KMS-11 (cell line): Measurements from ENCODE around the gene PRDM7.
"Not testable (repeated sequence)": the region's sequence is repeated elsewhere in the genome, so short reads cannot be mapped to it uniquely, and the experiment has no call there.

Source experiments
- H2AFZ ChIP-seq: fragments of 200-600 bp; sonication (generic); 2 replicates; pipeline ENCODE4 v1.6.1; 2016; ENCODE audit warnings: antibody characterized with exemption, mixed run types, low read depth
- H3K27ac ChIP-seq: fragments of 200-600 bp; sonication (generic); 2 replicates; pipeline ENCODE4 v1.6.1; 2016; ENCODE audit warnings: mild to moderate bottlenecking, mixed run types
- H3K27me3 ChIP-seq: fragments of 200-600 bp; sonication (generic); 2 replicates; pipeline ENCODE4 v1.6.1; 2017; ENCODE audit warnings: mild to moderate bottlenecking, low read depth, mixed run types, moderate library complexity; ENCODE audit not compliant: insufficient read depth
- H3K36me3 ChIP-seq: fragments of 200-600 bp; sonication (generic); 2 replicates; pipeline ENCODE4 v1.6.1; 2017; ENCODE audit warnings: mild to moderate bottlenecking, mixed run types; ENCODE audit not compliant: insufficient read depth
- H3K4me1 ChIP-seq: fragments of 200-600 bp; sonication (generic); 2 replicates; pipeline ENCODE4 v1.6.1; 2016; ENCODE audit warnings: mild to moderate bottlenecking, low read depth, mixed run types; ENCODE audit not compliant: poor library complexity, severe bottlenecking
- H3K4me2 ChIP-seq: fragments of 200-600 bp; sonication (generic); 2 replicates; pipeline ENCODE4 v1.7.0; 2016; ENCODE audit warnings: mild to moderate bottlenecking, mixed run types
- H3K4me3 ChIP-seq: fragments of 200-600 bp; sonication (generic); IDR thresholded peaks from 2 replicates; pipeline ENCODE4 v1.6.1; 2017; ENCODE audit warnings: low read depth, low read length, mixed read lengths; ENCODE audit not compliant: insufficient read depth
- H3K79me2 ChIP-seq: fragments of 200-600 bp; sonication (generic); 2 replicates; pipeline ENCODE4 v1.6.1; 2016; ENCODE audit warnings: low read depth, mixed run types; ENCODE audit not compliant: insufficient read depth
- H3K9ac ChIP-seq: fragments of 200-600 bp; sonication (generic); 2 replicates; pipeline ENCODE4 v1.6.1; 2016; ENCODE audit warnings: mild to moderate bottlenecking, mixed run types
- H4K20me1 ChIP-seq: fragments of 200-600 bp; sonication (generic); 2 replicates; pipeline ENCODE4 v1.6.1; 2016; ENCODE audit warnings: mild to moderate bottlenecking, mixed run types; ENCODE audit not compliant: insufficient read depth

PRDM7 gene

GRCh38 chr16:90100229-90100628 lies 23.1 kb upstream of the PRDM7 start:
- not testable (repeated sequence) for H3K4me3 ChIP-seq, H3K79me2 ChIP-seq, H2AFZ ChIP-seq, H3K36me3 ChIP-seq, H3K27me3 ChIP-seq, H3K4me1 ChIP-seq, H3K9ac ChIP-seq, H4K20me1 ChIP-seq, H3K27ac ChIP-seq, H3K4me2 ChIP-seq

- H3K79me2 ChIP-seq, H3K9ac ChIP-seq, H3K27ac ChIP-seq: not testable (repeated sequence)
These were observed 21.8 kb upstream of the PRDM7 start for GRCh38 chr16:90098936-90099335.

GRCh38 chr16:90097010-90097684 lies 20.0 kb upstream of the PRDM7 start:
- H3K27me3 ChIP-seq, H3K4me2 ChIP-seq, H3K36me3 ChIP-seq, H3K9ac ChIP-seq, H3K4me3 ChIP-seq, H3K79me2 ChIP-seq, H4K20me1 ChIP-seq, H3K27ac ChIP-seq, H3K4me1 ChIP-seq, H2AFZ ChIP-seq: not testable (repeated sequence)

More at GRCh38 chr16:90098936-90099335, 21.8 kb upstream of the PRDM7 start:
- H3K4me3 ChIP-seq, H4K20me1 ChIP-seq, H3K36me3 ChIP-seq, H3K27me3 ChIP-seq, H2AFZ ChIP-seq, H3K4me2 ChIP-seq, H3K4me1 ChIP-seq: not testable (repeated sequence)

GRCh38 chr16:90094791-90095190 lies 17.7 kb upstream of the PRDM7 start:
- H3K79me2 ChIP-seq, H3K9ac ChIP-seq, H4K20me1 ChIP-seq, H3K4me3 ChIP-seq, H3K36me3 ChIP-seq, H3K4me1 ChIP-seq, H2AFZ ChIP-seq, H3K27ac ChIP-seq, H3K27me3 ChIP-seq, H3K4me2 ChIP-seq: not testable (repeated sequence)

- not testable (repeated sequence) for H3K9ac ChIP-seq, H3K36me3 ChIP-seq, H2AFZ ChIP-seq, H3K79me2 ChIP-seq, H3K4me3 ChIP-seq, H3K4me1 ChIP-seq, H3K27me3 ChIP-seq, H4K20me1 ChIP-seq, H3K4me2 ChIP-seq, H3K27ac ChIP-seq
These were observed 17.2 kb upstream of the PRDM7 start for GRCh38 chr16:90094296-90094695.

- H3K4me1 ChIP-seq, H2AFZ ChIP-seq, H3K36me3 ChIP-seq, H3K4me2 ChIP-seq, H3K9ac ChIP-seq, H3K27ac ChIP-seq, H4K20me1 ChIP-seq, H3K4me3 ChIP-seq, H3K79me2 ChIP-seq, H3K27me3 ChIP-seq: not testable (repeated sequence)
These were observed 16.7 kb upstream of the PRDM7 start for GRCh38 chr16:90093799-90094198.

GRCh38 chr16:90092781-90093180 lies 15.7 kb upstream of the PRDM7 start:
- H3K4me3 ChIP-seq, H3K27me3 ChIP-seq, H2AFZ ChIP-seq, H3K4me1 ChIP-seq, H3K9ac ChIP-seq, H4K20me1 ChIP-seq, H3K79me2 ChIP-seq, H3K4me2 ChIP-seq, H3K36me3 ChIP-seq, H3K27ac ChIP-seq: not testable (repeated sequence)
